ENCODE measurements around the gene CTAG1B. TPM values are rescaled to one million over a fixed set of nuclear protein-coding genes. Genes with fewer than 3 reads are reported as not detected.

CTAG1B gene
- polyA plus RNA-seq, 1 donor from 2014 or later = not detected

DNA sequence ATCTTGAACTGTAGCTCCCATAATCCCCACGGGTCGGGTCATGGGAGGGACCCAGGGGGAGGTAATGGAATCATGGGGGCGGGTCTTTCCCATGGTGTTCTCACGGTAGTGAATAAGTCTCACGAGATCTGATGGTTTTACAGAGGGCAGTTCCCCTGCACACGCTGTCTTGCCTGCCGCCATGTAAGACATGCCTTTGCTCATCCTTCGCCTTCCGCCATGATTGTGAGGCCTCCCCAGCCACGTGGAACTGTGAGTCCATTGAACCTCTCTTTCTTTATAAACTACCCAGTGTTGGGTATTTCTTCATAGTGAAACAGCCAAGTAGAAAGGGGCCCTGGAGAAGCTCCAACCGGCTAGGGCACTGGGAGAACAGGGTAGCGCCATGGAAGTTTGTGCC, 21.9 kb downstream of the CTAG1B start:
- TF ChIP-seq TAF1 (IDR thresholded peaks at IDR 0.05; ENCODE audit: low read depth) (no peak), EZH2 (IDR thresholded peaks at IDR 0.05; ENCODE audit: borderline replicate concordance, insufficient read depth, low read length, poor library complexity, severe bottlenecking) (no peak), SMC3 (conservative IDR thresholded peaks at IDR 0.05; ENCODE audit: poor library complexity) (no peak), REST (IDR thresholded peaks at IDR 0.05; ENCODE audit: borderline replicate concordance) (no peak), POLR2AphosphoS5 (IDR thresholded peaks at IDR 0.05) (no peak), MXI1 (conservative IDR thresholded peaks at IDR 0.05; ENCODE audit: poor library complexity, severe bottlenecking) (no peak), EP300 (conservative IDR thresholded peaks at IDR 0.05; ENCODE audit: poor library complexity, severe bottlenecking) (no peak), RAD21 (conservative IDR thresholded peaks at IDR 0.05) (no peak)
- TF ChIP-seq, protein P1, sequence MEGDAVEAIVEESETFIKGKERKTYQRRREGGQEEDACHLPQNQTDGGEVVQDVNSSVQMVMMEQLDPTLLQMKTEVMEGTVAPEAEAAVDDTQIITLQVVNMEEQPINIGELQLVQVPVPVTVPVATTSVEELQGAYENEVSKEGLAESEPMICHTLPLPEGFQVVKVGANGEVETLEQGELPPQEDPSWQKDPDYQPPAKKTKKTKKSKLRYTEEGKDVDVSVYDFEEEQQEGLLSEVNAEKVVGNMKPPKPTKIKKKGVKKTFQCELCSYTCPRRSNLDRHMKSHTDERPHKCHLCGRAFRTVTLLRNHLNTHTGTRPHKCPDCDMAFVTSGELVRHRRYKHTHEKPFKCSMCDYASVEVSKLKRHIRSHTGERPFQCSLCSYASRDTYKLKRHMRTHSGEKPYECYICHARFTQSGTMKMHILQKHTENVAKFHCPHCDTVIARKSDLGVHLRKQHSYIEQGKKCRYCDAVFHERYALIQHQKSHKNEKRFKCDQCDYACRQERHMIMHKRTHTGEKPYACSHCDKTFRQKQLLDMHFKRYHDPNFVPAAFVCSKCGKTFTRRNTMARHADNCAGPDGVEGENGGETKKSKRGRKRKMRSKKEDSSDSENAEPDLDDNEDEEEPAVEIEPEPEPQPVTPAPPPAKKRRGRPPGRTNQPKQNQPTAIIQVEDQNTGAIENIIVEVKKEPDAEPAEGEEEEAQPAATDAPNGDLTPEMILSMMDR (IDR thresholded peaks at IDR 0.05; ENCODE audit: poor library complexity, severe bottlenecking) = no peak
- H3K27me3 ChIP-seq (ENCODE audit: insufficient read depth, low read depth, low read length) = no peaks in the 10 kb centered on the region
- H3K9ac ChIP-seq (ENCODE audit: low read length) = no peak overlapping the region
- H3K4me2 ChIP-seq (ENCODE audit: low read length) = no peak overlapping the region
- no peaks in the 10 kb centered on the region for H3K9me3 ChIP-seq (ENCODE audit: low read length)
- H3K4me3 ChIP-seq (ENCODE audit: low read length) = no peak overlapping the region
- H3K27ac ChIP-seq (ENCODE audit: low read length) = no peak overlapping the region
- no peaks in the 10 kb centered on the region for H4K20me1 ChIP-seq (ENCODE audit: insufficient read depth)
- H3K36me3 ChIP-seq (ENCODE audit: insufficient read depth, low read length) = no peaks in the 10 kb centered on the region
- no peaks in the 10 kb centered on the region for H3K9me2 ChIP-seq (ENCODE audit: insufficient read depth, low read length)
- no peak overlapping the region for H2AFZ ChIP-seq (ENCODE audit: low read depth, low read length)
- H3F3A ChIP-seq (ENCODE audit: insufficient read depth, low read length, poor library complexity, severe bottlenecking) = no peaks in the 10 kb centered on the region
- H3K79me2 ChIP-seq (replicated peaks; ENCODE audit: insufficient read depth, low read length) = no peaks in the 10 kb centered on the region

DNA sequence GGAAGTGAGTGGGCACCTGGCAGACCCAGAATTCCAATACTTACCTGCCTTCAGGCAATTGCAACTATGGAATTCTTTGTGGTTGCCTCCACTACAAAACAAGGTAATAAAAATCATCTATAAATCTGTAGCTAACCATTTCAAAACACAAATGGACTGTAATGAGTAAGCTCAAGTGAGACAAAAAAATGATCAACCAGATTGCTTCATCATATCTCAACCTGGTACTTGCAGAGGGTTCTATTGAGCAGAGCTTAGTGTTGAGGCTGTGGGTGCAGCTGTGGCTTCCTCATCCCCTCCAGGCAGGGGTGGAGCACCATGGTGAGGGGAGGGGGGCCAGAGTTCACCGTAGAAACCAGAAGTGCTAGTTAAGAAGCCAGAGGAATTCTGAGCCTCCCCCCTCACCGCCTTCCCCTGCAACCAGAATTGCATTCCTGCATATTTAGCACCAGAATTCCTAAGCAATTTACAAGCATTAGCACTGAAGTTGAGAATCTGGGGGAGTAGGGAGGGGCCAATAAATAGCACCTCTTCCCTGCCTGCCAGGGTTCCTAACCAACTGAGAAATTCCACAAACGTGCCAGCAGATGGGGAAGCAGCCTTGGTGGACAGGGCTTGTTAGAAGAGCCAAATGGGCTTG, 22.7 kb downstream of the CTAG1B start:
- H3K9ac ChIP-seq (ENCODE audit: low read length) = no peak overlapping the region
- H3K9me2 ChIP-seq (ENCODE audit: insufficient read depth, low read length) = no peaks in the 10 kb centered on the region
- no peaks in the 10 kb centered on the region for H3F3A ChIP-seq (ENCODE audit: insufficient read depth, low read length, poor library complexity, severe bottlenecking)
- H3K79me2 ChIP-seq (replicated peaks; ENCODE audit: insufficient read depth, low read length) = no peaks in the 10 kb centered on the region
- H4K20me1 ChIP-seq (ENCODE audit: insufficient read depth) = no peaks in the 10 kb centered on the region
- H3K27ac ChIP-seq (ENCODE audit: low read length) = no peak overlapping the region
- no peaks in the 10 kb centered on the region for H3K36me3 ChIP-seq (ENCODE audit: insufficient read depth, low read length)
- H3K4me2 ChIP-seq (ENCODE audit: low read length) = no peak overlapping the region
- no peaks in the 10 kb centered on the region for H3K27me3 ChIP-seq (ENCODE audit: insufficient read depth, low read depth, low read length)
- no peak overlapping the region for H3K4me3 ChIP-seq (ENCODE audit: low read length)
- no peak overlapping the region for H2AFZ ChIP-seq (ENCODE audit: low read depth, low read length)
- no peaks in the 10 kb centered on the region for H3K9me3 ChIP-seq (ENCODE audit: low read length)
- TF ChIP-seq EP300 (conservative IDR thresholded peaks at IDR 0.05; ENCODE audit: poor library complexity, severe bottlenecking) (no peak), REST (IDR thresholded peaks at IDR 0.05; ENCODE audit: borderline replicate concordance) (no peak), POLR2AphosphoS5 (IDR thresholded peaks at IDR 0.05) (no peak), MXI1 (conservative IDR thresholded peaks at IDR 0.05; ENCODE audit: poor library complexity, severe bottlenecking) (no peak), TAF1 (IDR thresholded peaks at IDR 0.05; ENCODE audit: low read depth) (no peak), SMC3 (conservative IDR thresholded peaks at IDR 0.05; ENCODE audit: poor library complexity) (no peak), RAD21 (conservative IDR thresholded peaks at IDR 0.05) (no peak), EZH2 (IDR thresholded peaks at IDR 0.05; ENCODE audit: borderline replicate concordance, insufficient read depth, low read length, poor library complexity, severe bottlenecking) (no peak)
- TF ChIP-seq, protein P1 (IDR thresholded peaks at IDR 0.05; ENCODE audit: poor library complexity, severe bottlenecking) = no peak
